Measurements from ENCODE around the gene FATE1. TPM values are rescaled to one million over a fixed set of nuclear protein-coding genes. Genes with fewer than 3 reads are reported as not detected.

The FATE1 gene
- total and polyA plus RNA-seq, 2 donors (not counting 1 experiment from before 2014, with no cell fraction given), result not detected

GRCh38 chrX:151723156-151723760 lies 7.4 kb downstream of the FATE1 start:
- TF ChIP-seq CTCF (conservative IDR thresholded peaks at IDR 0.05 in 1 of 2, IDR thresholded peaks at IDR 0.05 in 1 of 2; ENCODE audit: low read depth in 1 of 2, low read length in 2 of 2), result no peak
- TF ChIP-seq EZH2 (IDR thresholded peaks at IDR 0.05; ENCODE audit: low read length, missing control alignments), result no peak
- H3K4me1 ChIP-seq (ENCODE audit: control insufficient read depth, extremely low read depth, insufficient read depth, low read length), result no peaks in the 10 kb centered on the region
- H3K27ac ChIP-seq (ENCODE audit: insufficient read depth, low read length), result no peak overlapping the region
- H2AFZ ChIP-seq (ENCODE audit: low read length), result no peak overlapping the region
- no peaks in the 10 kb centered on the region for H3K27me3 ChIP-seq (ENCODE audit: control insufficient read depth, insufficient read depth, low read length)
- no peak overlapping the region for H3K4me3 ChIP-seq (replicated peaks in 1 of 4; ENCODE audit: control extremely low read depth in 1 of 4, insufficient read depth in 1 of 4, low read depth in 3 of 4, low read length in 4 of 4)
- no peaks in the 10 kb centered on the region for H3K36me3 ChIP-seq (ENCODE audit: control insufficient read depth, insufficient read depth, low read length)
- DNase-seq (ENCODE audit: low read depth in 2 of 2), result no peak
- no peaks in the 10 kb centered on the region for H3K9me3 ChIP-seq (ENCODE audit: control insufficient read depth, insufficient read depth, low read depth, low read length)
- H3K9ac ChIP-seq (ENCODE audit: insufficient read depth, low read length), result no peak overlapping the region
- no peaks in the 10 kb centered on the region for H4K20me1 ChIP-seq (ENCODE audit: control insufficient read depth, extremely low read depth, insufficient read depth, low read length)
- no peak overlapping the region for H3K4me2 ChIP-seq (ENCODE audit: extremely low read depth, insufficient read depth, low read length)
- no peaks in the 10 kb centered on the region for H3K79me2 ChIP-seq (ENCODE audit: control insufficient read depth, insufficient read depth, low read length)

DNA sequence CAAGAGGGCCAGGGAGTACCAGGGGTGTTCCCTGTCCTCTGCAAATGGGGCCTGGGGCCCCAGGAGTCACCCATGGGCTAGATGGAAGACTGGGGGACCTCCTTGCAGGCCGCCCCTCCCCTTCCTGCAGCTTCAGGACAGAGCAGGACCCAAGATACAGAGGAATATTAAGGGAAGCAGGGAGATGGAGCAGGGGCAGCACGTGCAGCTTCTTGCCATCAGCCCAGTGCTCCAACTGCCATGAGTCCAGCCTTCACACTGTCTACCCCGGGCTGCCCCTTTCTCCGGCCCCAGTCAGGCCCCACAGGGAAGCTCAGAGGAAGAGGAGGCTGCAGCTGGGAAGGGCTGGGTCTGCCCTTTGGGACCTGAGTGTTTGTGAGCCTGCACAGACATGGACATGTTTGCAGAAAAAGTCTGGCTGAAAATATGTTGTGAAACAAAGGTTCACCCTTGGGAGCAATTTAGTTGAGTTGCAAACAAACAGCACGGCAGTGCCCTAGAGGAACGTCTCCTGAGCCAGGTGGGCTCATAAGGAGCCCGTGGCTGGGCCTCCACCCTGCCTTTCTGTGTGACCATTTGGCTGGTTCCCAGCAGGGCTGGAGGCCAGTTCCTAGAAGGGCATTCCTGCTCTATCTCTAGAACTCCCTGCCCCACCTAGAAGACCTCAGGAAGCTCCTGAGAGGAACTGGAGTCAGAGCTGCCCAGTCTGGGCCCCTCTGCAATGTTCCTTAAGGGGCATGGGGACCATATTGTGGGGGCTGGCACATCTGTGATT lies 8.9 kb downstream of the FATE1 start:
- Histone ChIP-seq H2AFZ (ENCODE audit: low read length) (no peak overlapping the region), H3K27ac (ENCODE audit: insufficient read depth, low read length) (no peak overlapping the region), H3K79me2 (ENCODE audit: control insufficient read depth, insufficient read depth, low read length) (no peaks in the 10 kb centered on the region), H3K4me1 (ENCODE audit: control insufficient read depth, extremely low read depth, insufficient read depth, low read length) (no peaks in the 10 kb centered on the region), H3K9ac (ENCODE audit: insufficient read depth, low read length) (no peak overlapping the region), H3K27me3 (ENCODE audit: control insufficient read depth, insufficient read depth, low read length) (no peaks in the 10 kb centered on the region), H3K4me2 (ENCODE audit: extremely low read depth, insufficient read depth, low read length) (no peak overlapping the region), H3K4me3 (replicated peaks in 1 of 4; ENCODE audit: control extremely low read depth in 1 of 4, insufficient read depth in 1 of 4, low read depth in 3 of 4, low read length in 4 of 4) (no peak overlapping the region), H3K36me3 (ENCODE audit: control insufficient read depth, insufficient read depth, low read length) (no peaks in the 10 kb centered on the region), H3K9me3 (ENCODE audit: control insufficient read depth, insufficient read depth, low read depth, low read length) (no peaks in the 10 kb centered on the region), H4K20me1 (ENCODE audit: control insufficient read depth, extremely low read depth, insufficient read depth, low read length) (no peaks in the 10 kb centered on the region)
- TF ChIP-seq CTCF (conservative IDR thresholded peaks at IDR 0.05 in 1 of 2, IDR thresholded peaks at IDR 0.05 in 1 of 2; ENCODE audit: low read depth in 1 of 2, low read length in 2 of 2), result no peak
- no peak for TF ChIP-seq EZH2 (IDR thresholded peaks at IDR 0.05; ENCODE audit: low read length, missing control alignments)
- no peak for DNase-seq (ENCODE audit: low read depth in 2 of 2)

DNA sequence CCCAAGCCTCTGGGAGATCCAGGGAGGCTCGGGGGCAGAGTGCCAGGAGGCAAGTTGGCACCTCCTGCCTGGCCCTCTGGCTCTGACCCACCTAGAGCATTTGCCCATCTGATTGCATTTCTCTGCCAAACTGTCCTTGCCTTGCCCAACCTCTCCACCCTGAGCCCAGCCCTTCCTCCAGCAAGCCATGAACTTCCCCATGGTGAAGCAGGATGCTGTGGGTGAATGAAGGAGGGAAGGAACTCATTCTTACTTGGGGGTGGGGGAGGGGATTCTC lies 9.4 kb downstream of the FATE1 start:
- no peak overlapping the region for H3K4me3 ChIP-seq (replicated peaks in 1 of 4; ENCODE audit: control extremely low read depth in 1 of 4, insufficient read depth in 1 of 4, low read depth in 3 of 4, low read length in 4 of 4)
- H3K27me3 ChIP-seq (ENCODE audit: control insufficient read depth, insufficient read depth, low read length), result no peaks in the 10 kb centered on the region
- H3K9ac ChIP-seq (ENCODE audit: insufficient read depth, low read length), result no peak overlapping the region
- H3K9me3 ChIP-seq (ENCODE audit: control insufficient read depth, insufficient read depth, low read depth, low read length), result no peaks in the 10 kb centered on the region
- no peaks in the 10 kb centered on the region for H4K20me1 ChIP-seq (ENCODE audit: control insufficient read depth, extremely low read depth, insufficient read depth, low read length)
- no peak for TF ChIP-seq EZH2 (IDR thresholded peaks at IDR 0.05; ENCODE audit: low read length, missing control alignments)
- no peak for TF ChIP-seq CTCF (conservative IDR thresholded peaks at IDR 0.05 in 1 of 2, IDR thresholded peaks at IDR 0.05 in 1 of 2; ENCODE audit: low read depth in 1 of 2, low read length in 2 of 2)
- no peaks in the 10 kb centered on the region for H3K36me3 ChIP-seq (ENCODE audit: control insufficient read depth, insufficient read depth, low read length)
- no peak overlapping the region for H2AFZ ChIP-seq (ENCODE audit: low read length)
- H3K79me2 ChIP-seq (ENCODE audit: control insufficient read depth, insufficient read depth, low read length), result no peaks in the 10 kb centered on the region
- no peak overlapping the region for H3K27ac ChIP-seq (ENCODE audit: insufficient read depth, low read length)
- no peaks in the 10 kb centered on the region for H3K4me1 ChIP-seq (ENCODE audit: control insufficient read depth, extremely low read depth, insufficient read depth, low read length)
- no peak for DNase-seq (ENCODE audit: low read depth in 2 of 2)
- no peak overlapping the region for H3K4me2 ChIP-seq (ENCODE audit: extremely low read depth, insufficient read depth, low read length)

Data from fibroblast of lung (primary cell).